ENCODE measurements around the gene PREX1. TPM values are rescaled to one million over a fixed set of nuclear protein-coding genes. Genes with fewer than 3 reads are reported as not detected.
A peak's percentile ranks its signal among the peaks of the same experiment; 100 is the strongest.

Gene PREX1
- total RNA-seq, 1 donor from 2014 or later = 2.9 TPM

GRCh38 chr20:48584391-48585060 is 243.3 kb downstream of the PREX1 start:
- Mint-ChIP-seq H3K27ac (peak overlapping the region; percentile 78), H3K27me3 (peaks cover 3% of the 10 kb centered on the region), H3K4me3 (ENCODE audit: low read depth) (no peak overlapping the region), H3K9me3 (ENCODE audit: low read depth) (no peaks in the 10 kb centered on the region), H3K4me1 (ENCODE audit: low read depth) (peaks cover 38% of the 10 kb centered on the region), H3K36me3 (ENCODE audit: insufficient read depth) (no peaks in the 10 kb centered on the region)
- no peak for DNase-seq (ENCODE audit: low spot score, unreplicated experiment)
- TF ChIP-seq CTCF (IDR thresholded peaks at IDR 0.05; ENCODE audit: unreplicated experiment) = no peak

GRCh38 chr20:48583801-48584200 is 244.0 kb downstream of the PREX1 start:
- no peak for TF ChIP-seq CTCF (IDR thresholded peaks at IDR 0.05; ENCODE audit: unreplicated experiment)
- Mint-ChIP-seq H3K4me1 (ENCODE audit: low read depth) (peaks cover 38% of the 10 kb centered on the region), H3K27me3 (peaks cover 3% of the 10 kb centered on the region), H3K27ac (no peak overlapping the region), H3K4me3 (ENCODE audit: low read depth) (no peak overlapping the region), H3K9me3 (ENCODE audit: low read depth) (no peaks in the 10 kb centered on the region), H3K36me3 (ENCODE audit: insufficient read depth) (no peaks in the 10 kb centered on the region)
- no peak for DNase-seq (ENCODE audit: low spot score, unreplicated experiment)

GRCh38 chr20:48583171-48583570 is 244.6 kb downstream of the PREX1 start:
- no peak for DNase-seq (ENCODE audit: low spot score, unreplicated experiment)
- Mint-ChIP-seq H3K4me3 (ENCODE audit: low read depth) (no peak overlapping the region), H3K9me3 (ENCODE audit: low read depth) (no peaks in the 10 kb centered on the region), H3K27me3 (peaks cover 3% of the 10 kb centered on the region), H3K4me1 (ENCODE audit: low read depth) (peaks cover 38% of the 10 kb centered on the region), H3K36me3 (ENCODE audit: insufficient read depth) (no peaks in the 10 kb centered on the region), H3K27ac (no peak overlapping the region)
- TF ChIP-seq CTCF (IDR thresholded peaks at IDR 0.05; ENCODE audit: unreplicated experiment) = no peak

- no peak for DNase-seq (ENCODE audit: low spot score, unreplicated experiment)
- H3K27ac Mint-ChIP-seq = no peak overlapping the region
- peaks cover 38% of the 10 kb centered on the region for H3K4me1 Mint-ChIP-seq (ENCODE audit: low read depth)
- H3K9me3 Mint-ChIP-seq (ENCODE audit: low read depth) = no peaks in the 10 kb centered on the region
- TF ChIP-seq CTCF (IDR thresholded peaks at IDR 0.05; ENCODE audit: unreplicated experiment) = no peak
- H3K27me3 Mint-ChIP-seq = peaks cover 3% of the 10 kb centered on the region
- no peaks in the 10 kb centered on the region for H3K36me3 Mint-ChIP-seq (ENCODE audit: insufficient read depth)
- no peak overlapping the region for H3K4me3 Mint-ChIP-seq (ENCODE audit: low read depth)
Observed at GRCh38 chr20:48582673-48582985, 245.2 kb downstream of the PREX1 start.

- no peak for TF ChIP-seq CTCF (IDR thresholded peaks at IDR 0.05; ENCODE audit: unreplicated experiment)
- Mint-ChIP-seq H3K4me3 (ENCODE audit: low read depth) (no peak overlapping the region), H3K27ac (no peak overlapping the region), H3K4me1 (ENCODE audit: low read depth) (peaks cover 32% of the 10 kb centered on the region), H3K27me3 (peaks cover 3% of the 10 kb centered on the region), H3K9me3 (ENCODE audit: low read depth) (no peaks in the 10 kb centered on the region), H3K36me3 (ENCODE audit: insufficient read depth) (no peaks in the 10 kb centered on the region)
- DNase-seq (ENCODE audit: low spot score, unreplicated experiment) = no peak
Observed at GRCh38 chr20:48581167-48581566, 246.6 kb downstream of the PREX1 start.

Data from progenitor cell of endocrine pancreas (in vitro differentiated cells).